Lower leg skin (tissue), 4 donors: ENCODE data around the gene CUL1. TPM values are rescaled to one million over a fixed set of nuclear protein-coding genes. Genes with fewer than 3 reads are reported as not detected.

Experiments
- DNase-seq, 2 donors: peaks; one replicate each; pipeline ENCODE4 v3.0.0-alpha.2; 2019; ENCODE audit warnings: low spot score in 2 of 2
- H3K4me3 ChIP-seq: fragments of 200-600 bp; sonication (generic); 2 replicates; pipeline ENCODE4 v1.5.1; 2017; ENCODE audit warnings: mild to moderate bottlenecking, low read depth; ENCODE audit not compliant: poor library complexity, severe bottlenecking
- CTCF ChIP-seq, 3 donors: fragments of 450-650 bp; IDR thresholded peaks; one replicate each; pipeline ENCODE4 v1.5.1; 2016; ENCODE audit warnings: antibody characterized with exemption in 3 of 3, mild to moderate bottlenecking in 3 of 3, moderate library complexity in 2 of 3
- POLR2A ChIP-seq, 2 donors: fragments of 450-650 bp; IDR thresholded peaks; one replicate each; pipeline ENCODE4 v1.6.1; 2016 to 2017; ENCODE audit warnings: antibody characterized with exemption in 2 of 2, mild to moderate bottlenecking in 1 of 2, moderate library complexity in 1 of 2
- WGBS, 2 donors: methylation state at CpG; one replicate each; pipeline ENCODE4 v1.1.5; 2018; 5-methylcytosine and 5-hydroxymethylcytosine counted together
- intact Hi-C: fragments of 100-400 bp; cut with DNase I; formaldehyde crosslinking; loops from one replicate; pipeline ENCODE4 v1.15.0; 2023; ENCODE audit warnings: low total_unique reads
- total RNA-seq, 4 donors: library from RNA; depleted of rRNA; stranded (reverse); fragments of >200 nt; gene quantifications; one replicate each; pipeline ENCODE4 v1.1.0, GENCODE V29; 2016

CUL1 gene
- total RNA-seq, 4 donors from 2014 or later: 49.6 to 56.5 (median 52.6) TPM

GRCh38 chr7:148828965-148829364 lies 130.3 kb downstream of the CUL1 start:
- H3K4me3 ChIP-seq: no peak overlapping the region
- WGBS, 2 donors: 97 to 100% methylated on average over 1 of the region's 1 CpG
- no peak for DNase-seq
- no peak for TF ChIP-seq CTCF (IDR thresholded peaks at IDR 0.05)
- no peak for TF ChIP-seq POLR2A (IDR thresholded peaks at IDR 0.05)
- intact Hi-C loops: no loop called here

- WGBS, 2 donors: 95 to 96% methylated on average over 5 of the region's 5 CpGs
- no peak for TF ChIP-seq POLR2A (IDR thresholded peaks at IDR 0.05)
- TF ChIP-seq CTCF (IDR thresholded peaks at IDR 0.05): no peak
- H3K4me3 ChIP-seq: no peak overlapping the region
- intact Hi-C loops: no loop called here
- no peak for DNase-seq
Measured at GRCh38 chr7:148830897-148831692, 132.4 kb downstream of the CUL1 start.

- WGBS, 2 donors: 97 to 98% methylated on average over 2 of the region's 2 CpGs
- H3K4me3 ChIP-seq: no peak overlapping the region
- DNase-seq: no peak
- intact Hi-C loops: no loop called here
- TF ChIP-seq POLR2A (IDR thresholded peaks at IDR 0.05) (no peak), CTCF (IDR thresholded peaks at IDR 0.05) (no peak)
Measured at GRCh38 chr7:148831782-148832181, 133.1 kb downstream of the CUL1 start.

GRCh38 chr7:148834605-148835004 lies 135.9 kb downstream of the CUL1 start:
- 96% methylated on average over 2 of the region's 2 CpGs for WGBS, 2 donors
- TF ChIP-seq CTCF (IDR thresholded peaks at IDR 0.05) (no peak), POLR2A (IDR thresholded peaks at IDR 0.05) (no peak)
- intact Hi-C loops: no loop called here
- H3K4me3 ChIP-seq: no peak overlapping the region
- no peak for DNase-seq

GRCh38 chr7:148835854-148836253 lies 137.2 kb downstream of the CUL1 start:
- intact Hi-C loops: no loop called here
- 95 to 98% methylated on average over 4 of the region's 4 CpGs for WGBS, 2 donors
- DNase-seq: no peak
- H3K4me3 ChIP-seq: no peak overlapping the region
- TF ChIP-seq POLR2A (IDR thresholded peaks at IDR 0.05) (no peak), CTCF (IDR thresholded peaks at IDR 0.05) (no peak)

- intact Hi-C loops: no loop called here
- H3K4me3 ChIP-seq: no peak overlapping the region
- DNase-seq: no peak
- no peak for TF ChIP-seq CTCF (IDR thresholded peaks at IDR 0.05)
- TF ChIP-seq POLR2A (IDR thresholded peaks at IDR 0.05): no peak
- 81 to 88% methylated on average over 2 of the region's 2 CpGs for WGBS, 2 donors
Measured at GRCh38 chr7:148838905-148839304, 140.2 kb downstream of the CUL1 start.
